Glomerular endothelial cell (primary cell): ENCODE results near the gene COG2. TPM values are rescaled to one million over a fixed set of nuclear protein-coding genes. Genes with fewer than 3 reads are reported as not detected.

Source experiments
- DNase-seq: peaks from one replicate; pipeline ENCODE4 v3.0.0-alpha.2; 2011; ENCODE audit warnings: low read depth, low spot score; ENCODE audit errors: extremely low read depth
- total RNA-seq: library from RNA; depleted of rRNA; stranded (reverse); fragments of >200 nt; gene quantifications from 2 replicates; pipeline ENCODE4 v1.2.3, GENCODE V29; 2015

COG2 gene
- total RNA-seq, 1 donor from 2014 or later = 18.7 TPM

DNA sequence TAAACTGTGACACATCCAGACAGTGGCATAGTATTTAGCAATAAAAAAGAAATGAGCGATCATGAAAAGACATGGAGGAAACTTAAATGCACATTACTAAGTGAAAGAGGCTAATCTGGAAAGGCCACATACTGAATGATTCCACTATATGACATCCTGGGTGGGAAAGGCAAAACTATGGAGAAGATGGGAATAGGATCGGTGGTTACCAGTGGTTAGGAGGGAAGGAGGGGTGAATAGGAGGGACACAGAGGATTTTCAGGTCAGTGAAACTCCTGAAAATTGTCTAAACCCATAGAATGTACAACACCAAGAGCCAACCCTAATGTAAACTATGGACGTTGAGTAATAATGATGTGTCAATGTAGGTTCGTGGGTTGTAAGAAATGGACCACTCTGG lies 57.9 kb downstream of the COG2 start:
- DNase-seq = no peak

DNA sequence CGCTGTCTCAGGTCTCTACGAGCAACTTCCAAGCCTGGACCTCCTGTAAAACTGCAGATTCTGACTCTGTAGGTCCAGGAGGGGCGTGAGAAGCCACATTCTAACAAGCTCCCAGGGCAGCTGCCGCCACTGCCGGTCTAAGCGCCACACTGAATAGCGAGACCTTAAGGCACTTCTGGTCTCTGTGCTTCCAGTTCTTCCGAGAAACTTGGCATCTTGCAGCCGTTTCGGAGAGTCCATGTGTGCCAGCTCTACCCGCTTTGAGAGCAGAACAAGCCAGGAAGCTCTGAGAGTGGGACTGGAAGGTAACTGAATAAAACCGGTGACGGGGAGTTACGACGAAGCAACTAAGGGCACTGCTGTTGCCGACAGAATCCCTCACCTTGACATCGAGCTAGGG lies 59.2 kb downstream of the COG2 start:
- DNase-seq = no peak

DNA sequence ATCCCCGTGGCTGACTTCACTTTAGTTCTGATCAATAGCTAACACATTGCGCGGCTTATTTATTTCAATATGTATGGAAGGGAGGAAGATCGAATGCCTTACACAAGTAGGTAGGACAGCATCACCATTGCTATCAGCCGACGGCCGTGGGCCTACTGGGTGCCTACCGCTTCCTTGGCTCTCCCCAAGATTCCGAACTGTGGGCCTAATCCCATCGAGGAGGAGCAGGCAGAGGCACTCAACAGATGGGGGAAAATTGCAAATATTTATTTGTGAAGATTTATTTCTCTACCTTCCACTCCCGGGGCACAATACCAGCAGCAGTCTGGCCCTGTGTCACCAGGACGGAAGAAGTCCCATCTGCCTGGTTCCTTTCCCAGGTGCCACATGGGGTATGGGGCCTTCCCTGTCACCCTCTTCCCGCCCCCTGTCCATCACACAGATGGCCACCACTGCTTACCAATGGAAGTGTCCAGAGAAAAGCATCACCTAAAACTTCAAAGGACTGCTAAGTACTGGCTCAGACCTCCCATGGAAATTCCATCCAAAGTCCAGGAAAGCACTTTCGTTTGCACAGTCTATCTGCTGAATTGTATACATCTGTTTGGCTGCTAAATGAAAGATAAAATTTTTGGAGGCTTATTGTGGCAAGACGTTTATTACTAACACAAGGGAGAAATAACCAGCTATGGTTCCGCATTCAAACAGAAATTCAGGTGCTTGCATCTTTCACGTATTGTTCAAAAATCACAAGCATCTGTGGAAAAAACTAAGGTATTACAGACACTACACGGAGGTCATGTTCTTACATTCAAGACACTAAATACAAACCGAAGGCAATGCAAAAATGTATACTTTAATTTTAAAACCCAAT lies 59.9 kb downstream of the COG2 start:
- DNase-seq = no peak

DNA sequence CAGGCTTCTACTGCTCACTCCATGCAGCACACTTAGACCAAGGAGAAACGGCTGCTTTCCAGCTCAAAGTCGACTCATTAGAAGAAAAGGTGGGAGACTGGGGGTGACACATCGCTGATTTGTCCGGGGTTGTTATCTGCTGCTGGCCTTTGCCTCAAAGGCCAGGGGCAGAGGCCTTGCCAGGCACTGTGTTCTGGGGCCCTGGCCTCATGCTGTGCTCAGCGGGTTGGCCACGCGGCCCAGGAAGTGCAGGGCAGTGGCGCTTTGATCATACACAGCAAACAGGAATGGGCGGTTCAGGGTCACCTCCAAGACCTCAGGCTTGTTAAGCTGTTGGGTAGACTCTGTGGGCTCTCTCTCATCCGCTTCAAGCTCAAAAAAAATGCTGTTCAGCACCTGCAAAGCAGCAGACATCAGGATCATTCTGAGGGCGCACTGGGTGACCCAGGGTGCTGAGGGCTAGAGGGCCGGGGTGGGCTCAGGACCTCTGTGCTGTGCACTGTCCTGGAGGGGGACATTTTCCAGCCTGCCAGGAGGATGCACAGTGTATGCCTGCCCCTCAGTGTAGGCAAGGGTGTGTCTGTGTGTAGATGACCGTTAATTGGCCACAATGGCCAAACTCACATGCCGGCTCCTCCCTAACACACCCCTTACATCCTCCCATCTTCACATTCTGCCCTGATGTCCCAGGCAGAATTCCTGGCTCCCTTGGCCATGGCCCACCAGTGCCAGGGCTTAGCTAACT lies 60.8 kb downstream of the COG2 start:
- no peak for DNase-seq

DNA sequence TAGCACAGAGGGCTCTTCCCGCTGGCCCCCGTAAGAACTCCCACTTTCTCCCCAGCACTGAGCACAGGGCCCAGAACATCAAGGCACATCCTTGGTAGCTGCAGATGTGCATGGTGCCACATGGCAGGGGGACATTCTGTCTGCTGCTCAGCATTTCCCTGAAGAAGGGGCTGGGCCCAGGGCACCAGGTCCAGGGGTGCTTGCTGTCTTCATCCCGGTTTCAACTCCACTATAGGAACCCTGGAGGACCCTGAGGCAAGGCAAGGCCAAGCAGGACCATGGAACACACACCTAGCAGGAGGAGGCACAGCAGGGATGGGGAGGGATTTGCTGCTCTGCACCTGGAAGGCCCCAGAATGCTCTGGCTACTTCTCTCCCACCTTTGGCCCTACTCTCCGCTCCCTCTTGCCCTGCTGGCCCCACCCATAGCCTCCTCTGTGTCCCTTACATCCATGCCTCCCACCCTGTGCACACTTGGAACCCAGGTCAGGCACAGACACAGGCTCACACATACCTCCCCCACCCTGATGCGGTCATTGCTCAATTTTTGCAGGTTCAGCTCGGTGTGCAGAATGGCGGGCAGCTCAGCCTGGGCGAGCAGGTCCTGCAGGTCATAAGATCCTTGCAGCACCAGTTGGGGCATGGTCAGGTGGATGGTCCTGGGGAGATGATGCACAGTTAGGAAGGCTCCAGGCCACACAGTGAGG lies 61.6 kb downstream of the COG2 start:
- no peak for DNase-seq

DNA sequence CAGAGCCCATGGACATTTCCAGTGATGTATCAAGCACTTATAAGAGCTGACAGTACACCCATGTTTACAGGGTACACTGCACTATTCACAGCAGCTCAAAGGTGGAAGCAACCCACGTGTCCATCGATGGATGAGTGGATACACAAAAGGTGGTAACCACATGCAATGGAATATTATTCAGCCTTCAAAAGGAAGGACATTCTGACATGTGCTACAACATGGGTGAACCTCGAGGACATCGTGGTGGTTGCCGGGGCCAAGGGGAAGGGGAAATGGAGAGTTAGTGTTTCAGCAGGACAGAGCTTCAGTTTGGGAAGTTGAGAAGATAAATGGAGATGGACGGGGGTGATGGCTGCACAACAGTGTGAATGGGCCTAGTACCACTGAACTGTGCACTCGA lies 62.5 kb downstream of the COG2 start:
- DNase-seq = no peak

DNA sequence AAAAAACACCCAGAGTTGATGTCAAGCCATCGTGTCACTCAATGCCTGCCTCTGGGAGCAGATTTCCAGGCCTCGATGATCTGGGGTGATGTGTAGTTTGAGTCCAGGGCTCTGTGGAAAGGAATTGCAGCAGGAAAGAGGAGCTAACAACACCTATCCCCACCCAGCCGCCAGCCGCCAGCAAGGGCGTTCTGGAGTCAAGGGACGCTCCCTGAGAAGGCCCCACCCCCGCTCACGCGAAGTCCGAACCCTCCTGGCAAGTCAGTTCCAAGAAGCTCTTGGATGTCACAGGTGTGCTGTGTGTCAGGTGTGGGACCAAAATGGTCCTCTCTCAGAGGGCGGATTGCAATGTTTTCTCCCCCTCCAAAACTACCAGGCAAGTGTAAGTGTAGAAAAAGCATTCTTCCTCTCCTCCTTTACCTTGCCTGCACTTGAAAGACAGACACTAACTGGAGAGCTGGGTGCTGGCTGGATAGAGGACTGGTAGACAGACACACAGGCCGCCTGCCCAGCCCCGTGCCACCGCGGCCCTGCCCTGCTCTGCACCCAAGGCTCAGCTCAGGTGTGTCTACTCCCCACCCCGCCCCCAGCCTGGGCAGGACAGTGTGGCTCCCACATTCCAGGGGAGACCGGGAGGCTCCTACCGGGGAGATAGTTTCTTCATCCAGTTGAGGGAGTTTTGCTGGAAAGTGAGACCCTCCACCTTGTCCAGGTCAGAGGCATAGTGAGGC lies 63.2 kb downstream of the COG2 start:
- DNase-seq = no peak

DNA sequence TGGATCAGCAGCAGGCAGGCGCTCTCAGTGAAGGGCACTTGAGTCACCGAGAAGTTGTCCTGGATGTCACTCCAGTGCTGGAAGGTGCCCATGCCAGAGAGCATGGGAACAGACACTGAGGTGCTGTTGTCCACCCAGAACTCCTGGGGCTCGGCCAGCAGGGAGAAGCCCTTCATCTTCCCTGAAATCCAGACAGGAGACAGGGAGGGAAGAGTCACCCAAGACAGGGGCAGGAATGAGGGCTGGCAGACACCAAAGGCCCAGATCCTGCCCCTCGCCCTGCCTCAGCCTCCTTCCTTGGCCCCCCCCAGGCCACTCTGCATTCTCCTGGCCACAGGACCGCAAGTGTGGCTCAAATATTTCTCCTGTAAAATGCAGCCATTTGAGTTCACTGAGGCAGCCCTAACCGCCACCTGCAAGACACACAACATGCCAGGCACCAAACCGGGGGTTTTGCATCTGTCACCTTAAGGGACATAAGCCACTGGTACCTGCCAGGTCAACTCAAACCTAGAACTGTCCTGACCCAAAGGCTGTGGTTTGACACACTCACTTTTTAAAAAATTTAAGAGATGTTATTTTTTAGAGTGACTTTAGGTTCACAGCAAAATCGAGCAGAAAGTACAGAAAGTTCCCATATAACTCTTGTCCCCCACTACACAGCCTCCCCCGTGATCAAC lies 63.9 kb downstream of the COG2 start:
- DNase-seq = no peak

DNA sequence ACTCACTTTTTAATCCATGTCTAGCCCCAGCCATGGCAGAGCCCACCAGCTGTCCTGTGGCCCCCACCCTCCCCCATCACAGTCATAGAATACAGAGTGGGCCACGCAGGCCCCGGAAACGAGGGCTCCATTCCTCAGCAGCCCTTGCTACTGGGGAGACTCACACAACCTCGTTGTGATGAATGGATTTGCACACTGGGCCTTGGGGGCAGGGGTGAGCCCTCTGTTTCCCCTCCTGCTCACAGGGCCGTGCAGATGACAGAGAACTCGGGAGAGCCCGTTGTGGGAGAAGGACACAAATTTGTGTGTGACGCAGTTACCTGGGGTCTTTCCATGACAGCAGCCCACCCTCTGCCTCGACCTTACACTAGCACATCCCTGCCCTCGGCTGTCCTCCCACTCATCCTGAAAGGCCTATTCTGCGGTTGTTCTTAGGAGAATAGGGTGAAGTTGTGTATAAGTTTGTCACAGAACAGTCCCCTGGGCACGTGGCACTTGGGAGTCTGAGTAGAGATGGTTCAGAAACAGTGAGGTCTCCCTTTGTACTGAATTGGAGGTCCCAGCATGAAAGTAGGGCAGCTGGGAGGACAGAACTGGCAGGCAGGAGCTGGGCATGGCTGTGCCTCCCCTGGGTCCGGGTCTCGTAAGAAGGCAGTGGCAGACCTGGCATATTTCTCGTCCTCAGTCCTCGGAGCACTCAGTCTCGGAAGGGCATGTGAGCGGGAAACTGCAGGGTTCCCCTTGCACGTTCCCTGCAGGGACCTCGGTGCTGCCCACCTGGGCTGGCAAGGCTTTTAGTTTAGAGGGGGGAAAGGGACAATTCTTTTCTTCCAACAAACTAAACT lies 64.8 kb downstream of the COG2 start:
- no peak for DNase-seq

DNA sequence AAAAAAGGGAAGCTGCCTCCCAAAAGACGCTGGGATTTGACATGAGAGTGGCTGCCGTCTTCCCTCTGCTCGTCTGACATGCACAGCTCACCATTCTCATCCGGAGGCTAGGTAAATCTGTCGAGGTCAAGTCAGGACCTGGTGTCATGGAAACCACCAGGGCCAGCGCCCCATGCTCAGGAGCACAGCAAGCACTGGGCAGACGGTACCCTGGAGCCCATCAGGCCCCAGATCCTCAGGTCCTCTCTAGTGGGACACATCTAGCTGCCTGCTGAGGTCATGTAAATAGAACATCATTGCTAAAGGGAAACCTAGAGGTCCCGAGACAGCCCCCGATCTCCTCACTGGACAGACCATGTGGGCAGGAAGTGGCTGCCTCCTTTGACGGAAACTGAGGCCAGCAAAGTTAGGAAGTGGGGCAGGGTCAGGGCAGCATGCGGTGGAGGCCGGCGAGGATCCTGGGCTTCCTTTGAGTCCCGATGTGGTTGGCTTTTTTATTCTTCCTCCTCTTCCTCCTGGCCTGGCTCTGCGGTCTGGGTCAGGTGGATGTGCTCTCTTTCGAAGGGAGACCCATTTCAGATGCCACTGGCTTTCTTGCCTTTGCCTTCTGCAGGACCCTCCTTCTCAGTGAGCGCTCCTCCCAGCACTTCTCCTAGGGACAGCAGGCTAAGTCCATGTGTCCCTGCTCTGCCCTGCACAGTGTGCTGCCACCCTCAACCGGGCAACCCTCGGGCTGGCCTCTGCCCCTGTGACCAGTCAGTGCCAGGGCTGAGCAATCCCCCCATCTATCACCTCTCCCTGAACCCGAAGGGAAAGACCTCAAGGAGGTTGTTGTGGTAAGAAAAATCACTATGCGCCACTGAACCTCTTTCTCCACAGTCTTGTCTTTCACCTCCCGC lies 65.7 kb downstream of the COG2 start:
- DNase-seq = no peak

DNA sequence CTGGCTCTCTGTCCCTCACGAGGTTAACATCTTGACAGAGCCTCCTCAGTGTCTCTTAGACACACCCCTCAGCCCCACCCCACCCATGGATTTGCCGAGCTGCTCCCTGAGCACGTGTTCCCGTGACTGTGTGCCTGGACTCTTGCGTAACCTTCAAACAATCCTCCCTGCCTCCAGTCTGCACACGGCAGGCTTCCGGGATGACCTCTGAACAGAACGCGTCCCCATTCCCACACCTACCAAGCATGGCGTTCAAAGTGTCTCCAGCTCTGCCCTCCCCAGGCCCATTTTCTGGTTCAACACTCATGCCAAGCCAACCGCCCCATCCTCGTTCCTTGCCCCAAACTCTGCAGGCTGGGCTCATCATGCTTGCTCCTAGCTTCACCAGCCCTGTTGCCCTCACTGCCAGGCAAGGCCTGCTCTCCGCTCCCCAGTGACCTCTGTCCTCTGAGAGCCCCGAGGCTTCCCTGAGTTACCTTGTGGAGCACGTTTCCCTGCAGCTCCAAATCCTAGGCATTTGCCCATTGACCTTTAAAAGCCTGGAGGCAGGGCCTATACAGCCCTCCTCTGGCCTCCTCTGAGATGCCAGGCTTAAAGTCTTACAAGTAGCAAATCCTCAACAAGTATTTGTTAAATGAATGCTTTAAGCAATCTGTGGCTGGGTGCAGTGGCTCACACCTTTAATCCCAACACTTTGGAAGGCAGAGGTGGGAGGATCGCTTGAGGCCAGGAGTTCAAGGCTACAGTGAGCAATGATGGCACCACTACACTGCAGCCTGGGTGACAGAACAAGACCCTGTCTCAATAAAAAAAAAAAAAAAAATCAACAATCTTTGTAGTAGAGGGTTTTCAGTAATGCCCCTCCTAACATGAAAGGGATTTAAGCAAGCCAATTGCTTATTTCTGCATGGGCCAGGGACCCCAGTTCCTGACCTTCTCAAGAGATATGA lies 66.6 kb downstream of the COG2 start:
- no peak for DNase-seq

DNA sequence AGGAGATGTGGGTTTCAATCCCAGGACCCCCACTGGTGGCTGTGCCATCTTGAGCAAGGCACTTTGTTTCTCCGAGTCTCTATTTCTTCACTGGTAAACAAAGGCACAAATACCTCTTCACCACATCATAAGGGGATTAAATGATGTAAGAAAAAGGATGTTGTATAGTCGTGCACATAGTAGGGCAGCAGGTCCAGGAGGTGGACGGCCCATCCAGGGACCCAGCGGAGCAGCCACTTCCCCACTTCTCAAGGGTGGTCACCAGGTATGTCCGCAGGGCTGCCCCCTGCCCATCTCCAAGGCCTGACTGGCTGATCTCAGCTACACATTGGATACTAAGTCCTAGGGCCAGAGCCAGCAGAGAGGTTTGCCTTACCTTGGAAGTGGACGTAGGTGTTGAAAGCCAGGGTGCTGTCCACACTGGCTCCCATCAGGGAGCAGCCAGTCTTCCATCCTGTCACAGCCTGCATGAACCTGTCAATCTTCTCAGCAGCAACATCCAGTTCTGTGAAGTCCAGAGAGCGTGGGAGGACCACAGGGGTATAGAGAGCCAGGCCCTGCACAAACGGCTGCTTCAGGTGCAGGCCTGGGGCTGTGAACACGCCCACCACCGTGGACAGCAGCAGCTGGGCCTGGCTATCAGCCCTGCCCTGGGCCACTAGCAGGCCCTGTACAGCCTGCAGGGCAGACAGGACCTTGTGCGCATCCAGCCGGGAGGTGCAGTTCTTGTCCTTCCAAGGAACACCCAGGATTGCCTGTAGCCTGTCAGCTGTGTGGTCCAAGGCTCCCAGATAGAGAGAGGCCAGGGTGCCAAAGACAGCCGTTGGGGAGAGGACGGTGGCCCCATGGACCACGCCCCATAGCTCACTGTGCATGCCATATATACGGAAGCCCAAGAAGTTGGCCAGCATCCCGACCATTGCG lies 67.6 kb downstream of the COG2 start:
- no peak for DNase-seq

DNA sequence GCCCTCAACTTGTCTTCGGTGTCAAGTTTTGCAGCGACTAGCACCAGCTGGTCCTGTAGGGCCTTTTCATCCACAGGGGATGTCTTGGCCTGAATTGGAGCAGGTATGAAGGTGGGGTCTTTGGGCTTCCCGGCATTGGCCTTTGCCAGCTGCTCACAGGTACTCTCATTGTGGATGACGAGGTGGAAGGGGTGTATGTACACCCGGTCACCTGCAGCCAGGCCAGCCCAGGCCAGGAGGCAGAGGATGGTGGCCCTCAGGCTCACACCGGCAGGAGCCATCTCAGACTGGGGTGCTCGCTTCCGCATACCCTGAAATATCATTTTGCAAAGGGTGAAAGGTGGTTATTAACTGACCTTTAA lies 68.2 kb downstream of the COG2 start:
- DNase-seq = no peak

DNA sequence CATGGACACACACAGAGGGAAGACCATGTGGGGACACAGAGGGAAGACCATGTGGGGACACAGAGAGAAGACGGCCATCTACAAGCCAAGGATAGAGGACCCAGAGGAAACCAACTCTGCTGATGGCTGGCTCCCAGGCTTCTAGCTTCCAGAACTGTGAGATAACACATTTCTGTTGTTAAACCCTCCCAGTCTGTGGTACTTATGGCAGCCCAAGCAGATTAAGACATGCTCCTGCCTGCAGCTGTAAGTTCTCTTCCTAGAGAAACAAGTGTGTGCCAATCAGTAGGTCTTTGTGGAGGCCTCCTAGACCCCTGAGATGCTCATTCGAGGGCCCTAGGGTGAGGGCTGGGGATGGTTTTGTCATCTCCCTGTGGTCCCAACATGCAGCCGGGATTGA lies 69.0 kb downstream of the COG2 start:
- no peak for DNase-seq

DNA sequence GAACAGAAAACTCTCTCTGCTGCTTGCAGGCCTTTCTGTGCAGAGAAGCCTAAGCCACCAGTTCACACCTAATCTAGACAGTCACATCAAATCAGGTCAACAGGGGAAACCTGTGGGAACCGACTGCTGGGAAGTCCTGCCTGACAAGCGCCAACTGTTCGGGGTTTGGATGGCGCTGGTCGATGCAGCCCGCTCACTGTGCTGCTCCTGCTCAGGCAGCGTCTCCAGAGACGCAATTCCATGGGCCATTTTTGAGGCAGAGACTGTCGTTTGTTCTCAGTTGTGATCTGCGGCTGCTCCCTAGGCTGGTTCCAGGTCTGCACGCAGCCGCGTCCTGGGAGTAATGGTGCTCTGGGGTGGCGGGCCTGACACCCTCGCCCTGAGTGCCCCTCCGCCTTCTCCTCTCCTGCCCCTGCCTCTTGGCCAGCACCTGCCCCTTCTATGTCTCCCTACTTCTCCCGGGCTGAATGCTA lies 70.2 kb downstream of the COG2 start:
- DNase-seq = no peak

DNA sequence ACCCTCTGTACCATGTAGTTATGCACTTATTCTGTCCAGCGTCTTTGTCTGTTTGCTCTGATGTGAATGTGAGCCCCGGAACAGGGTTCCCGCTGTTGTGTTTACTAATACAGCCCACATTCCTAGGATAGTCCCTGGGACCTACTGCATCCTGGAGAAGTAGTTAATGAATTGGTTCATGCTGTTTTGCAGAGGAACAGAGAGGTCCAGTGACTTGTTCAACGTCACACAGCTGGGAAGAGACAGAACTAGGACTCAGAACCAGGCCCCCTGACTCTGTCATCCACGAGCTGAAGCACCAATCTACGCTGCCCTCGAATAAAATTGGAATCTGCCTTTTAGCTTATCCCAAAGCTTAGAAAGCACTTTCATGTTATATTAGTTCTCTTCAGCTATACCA lies 70.9 kb downstream of the COG2 start:
- no peak for DNase-seq
